OCI-LY7 (cell line): Measurements from ENCODE around the gene ABHD16B.

Experiments used
- CTCF ChIP-seq: fragments of 200-600 bp; sonication (generic); conservative IDR thresholded peaks from 2 replicates; pipeline ENCODE4 v1.5.1; 2014; ENCODE audit warnings: mild to moderate bottlenecking, antibody characterized with exemption, low read length, moderate library complexity, mixed read lengths
- EZH2phosphoT487 ChIP-seq: fragments of 200-600 bp; sonication (generic); IDR thresholded peaks from 2 replicates; pipeline ENCODE4 v1.6.1; 2018; ENCODE audit warnings: low read depth, borderline replicate concordance, mild to moderate bottlenecking, mixed run types, antibody characterized with exemption, low read length, moderate library complexity, mixed read lengths

GRCh38 chr20:63908008-63908682, 46.8 kb downstream of the ABHD16B start:
- TF ChIP-seq CTCF (no peak), EZH2phosphoT487 (no peak)
